ENCODE data around the gene HDAC9.

The HDAC9 gene

GRCh38 chr7:18459484-18460245 lies 35.9 kb upstream of the HDAC9 start:
- Histone ChIP-seq H3F3A (ENCODE audit: low read depth) (no peaks in the 10 kb centered on the region), H4K20me1 (ENCODE audit: insufficient read depth, low read length, poor library complexity, severe bottlenecking) (peaks cover 6% of the 10 kb centered on the region), H3K4me1 (ENCODE audit: insufficient read depth, low read length, poor library complexity, severe bottlenecking) (peaks cover 53% of the 10 kb centered on the region), H3K4me3 (ENCODE audit: low read length, poor library complexity, severe bottlenecking) (peak overlapping the region; percentile 49), H3K9me2 (replicated peaks; ENCODE audit: low read depth, low read length) (no peaks in the 10 kb centered on the region), H3K9ac (ENCODE audit: low read depth, low read length, poor library complexity, severe bottlenecking) (peak overlapping the region; percentile 15), H3K9me3 (ENCODE audit: insufficient read depth, low read depth, low read length) (0 out of 2 replicates have a peak, but pooled peaks cover 1% of the 10 kb centered on the region), H2AFZ (ENCODE audit: low read length) (no peak overlapping the region), H3K79me2 (ENCODE audit: insufficient read depth, low read length) (peaks cover 61% of the 10 kb centered on the region), H3K4me2 (ENCODE audit: low read depth, low read length, poor library complexity, severe bottlenecking) (peak overlapping the region; percentile 67), H3K36me3 (ENCODE audit: insufficient read depth, low read length) (0 out of 2 replicates have a peak, but pooled peaks cover 2% of the 10 kb centered on the region), H3K27me3 (ENCODE audit: insufficient read depth, low read length, poor library complexity, severe bottlenecking) (no peaks in the 10 kb centered on the region)
- TF ChIP-seq EZH2phosphoT487 (IDR thresholded peaks at IDR 0.05; ENCODE audit: borderline replicate concordance) (no peak), CTCF (conservative IDR thresholded peaks at IDR 0.05; ENCODE audit: low read length) (no peak)

GRCh38 chr7:18461785-18462467 lies 33.6 kb upstream of the HDAC9 start:
- Histone ChIP-seq H3K9me3 (ENCODE audit: insufficient read depth, low read depth, low read length) (0 out of 2 replicates have a peak, but pooled peaks cover 2% of the 10 kb centered on the region), H3K4me2 (ENCODE audit: low read depth, low read length, poor library complexity, severe bottlenecking) (no peak overlapping the region), H2AFZ (ENCODE audit: low read length) (no peak overlapping the region), H3K4me3 (ENCODE audit: low read length, poor library complexity, severe bottlenecking) (no peak overlapping the region), H3K9me2 (replicated peaks; ENCODE audit: low read depth, low read length) (no peaks in the 10 kb centered on the region), H3F3A (ENCODE audit: low read depth) (no peaks in the 10 kb centered on the region), H3K27me3 (ENCODE audit: insufficient read depth, low read length, poor library complexity, severe bottlenecking) (no peaks in the 10 kb centered on the region), H3K36me3 (ENCODE audit: insufficient read depth, low read length) (0 out of 2 replicates have a peak, but pooled peaks cover 4% of the 10 kb centered on the region), H4K20me1 (ENCODE audit: insufficient read depth, low read length, poor library complexity, severe bottlenecking) (peaks cover 6% of the 10 kb centered on the region), H3K4me1 (ENCODE audit: insufficient read depth, low read length, poor library complexity, severe bottlenecking) (peaks cover 45% of the 10 kb centered on the region), H3K79me2 (ENCODE audit: insufficient read depth, low read length) (peaks cover 67% of the 10 kb centered on the region), H3K9ac (ENCODE audit: low read depth, low read length, poor library complexity, severe bottlenecking) (no peak overlapping the region)
- TF ChIP-seq CTCF (conservative IDR thresholded peaks at IDR 0.05; ENCODE audit: low read length) (no peak), EZH2phosphoT487 (IDR thresholded peaks at IDR 0.05; ENCODE audit: borderline replicate concordance) (no peak)

GRCh38 chr7:18464830-18465229 lies 30.7 kb upstream of the HDAC9 start:
- peaks cover 59% of the 10 kb centered on the region for H3K79me2 ChIP-seq (ENCODE audit: insufficient read depth, low read length)

More at GRCh38 chr7:18464830-18465229, 30.7 kb upstream of the HDAC9 start:
- H3K4me3 ChIP-seq (ENCODE audit: low read length, poor library complexity, severe bottlenecking) = no peak overlapping the region
- peaks cover 23% of the 10 kb centered on the region for H3K4me1 ChIP-seq (ENCODE audit: insufficient read depth, low read length, poor library complexity, severe bottlenecking)
- H2AFZ ChIP-seq (ENCODE audit: low read length) = no peak overlapping the region
- peaks cover 6% of the 10 kb centered on the region for H4K20me1 ChIP-seq (ENCODE audit: insufficient read depth, low read length, poor library complexity, severe bottlenecking)
- no peak overlapping the region for H3K4me2 ChIP-seq (ENCODE audit: low read depth, low read length, poor library complexity, severe bottlenecking)
- no peaks in the 10 kb centered on the region for H3K27me3 ChIP-seq (ENCODE audit: insufficient read depth, low read length, poor library complexity, severe bottlenecking)
- H3K9me3 ChIP-seq (ENCODE audit: insufficient read depth, low read depth, low read length) = 0 out of 2 replicates have a peak, but pooled peaks cover 2% of the 10 kb centered on the region
- no peak overlapping the region for H3K9ac ChIP-seq (ENCODE audit: low read depth, low read length, poor library complexity, severe bottlenecking)
- no peaks in the 10 kb centered on the region for H3K9me2 ChIP-seq (replicated peaks; ENCODE audit: low read depth, low read length)
- no peaks in the 10 kb centered on the region for H3F3A ChIP-seq (ENCODE audit: low read depth)
- TF ChIP-seq CTCF (conservative IDR thresholded peaks at IDR 0.05; ENCODE audit: low read length) (no peak), EZH2phosphoT487 (IDR thresholded peaks at IDR 0.05; ENCODE audit: borderline replicate concordance) (no peak)
- 0 out of 2 replicates have a peak, but pooled peaks cover 4% of the 10 kb centered on the region for H3K36me3 ChIP-seq (ENCODE audit: insufficient read depth, low read length)

Measured in Loucy (cell line).